Astrocyte of the spinal cord (primary cell): ENCODE results near the gene FRMD3.

ENCODE experiments used
- DNase-seq: peaks from one replicate; pipeline ENCODE4 v3.0.0; 2011; ENCODE audit warnings: low read depth, low spot score
- H3K4me3 ChIP-seq: 2 replicates; pipeline ENCODE4 v1.5.1; 2011; ENCODE audit warnings: low read depth, mild to moderate bottlenecking, low read length, moderate library complexity
- in situ Hi-C: cut with HindIII; loops from 2 replicates; pipeline ENCODE4 v1.10.0; 2017; ENCODE audit warnings: low sequenced_read_pairs
- TF ChIP-seq, protein P1 (sequence below): IDR thresholded peaks from 2 replicates; pipeline ENCODE4 v1.5.1; 2012; ENCODE audit warnings: low read depth, mild to moderate bottlenecking, low read length, inconsistent platforms

FRMD3 gene

GRCh38 chr9:83420486-83420885 is 117.7 kb downstream of the FRMD3 start:
- H3K4me3 ChIP-seq = no peak overlapping the region
- in situ Hi-C loops = no loop called here
- TF ChIP-seq, protein P1, sequence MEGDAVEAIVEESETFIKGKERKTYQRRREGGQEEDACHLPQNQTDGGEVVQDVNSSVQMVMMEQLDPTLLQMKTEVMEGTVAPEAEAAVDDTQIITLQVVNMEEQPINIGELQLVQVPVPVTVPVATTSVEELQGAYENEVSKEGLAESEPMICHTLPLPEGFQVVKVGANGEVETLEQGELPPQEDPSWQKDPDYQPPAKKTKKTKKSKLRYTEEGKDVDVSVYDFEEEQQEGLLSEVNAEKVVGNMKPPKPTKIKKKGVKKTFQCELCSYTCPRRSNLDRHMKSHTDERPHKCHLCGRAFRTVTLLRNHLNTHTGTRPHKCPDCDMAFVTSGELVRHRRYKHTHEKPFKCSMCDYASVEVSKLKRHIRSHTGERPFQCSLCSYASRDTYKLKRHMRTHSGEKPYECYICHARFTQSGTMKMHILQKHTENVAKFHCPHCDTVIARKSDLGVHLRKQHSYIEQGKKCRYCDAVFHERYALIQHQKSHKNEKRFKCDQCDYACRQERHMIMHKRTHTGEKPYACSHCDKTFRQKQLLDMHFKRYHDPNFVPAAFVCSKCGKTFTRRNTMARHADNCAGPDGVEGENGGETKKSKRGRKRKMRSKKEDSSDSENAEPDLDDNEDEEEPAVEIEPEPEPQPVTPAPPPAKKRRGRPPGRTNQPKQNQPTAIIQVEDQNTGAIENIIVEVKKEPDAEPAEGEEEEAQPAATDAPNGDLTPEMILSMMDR = no peak
- DNase-seq = no peak

DNA sequence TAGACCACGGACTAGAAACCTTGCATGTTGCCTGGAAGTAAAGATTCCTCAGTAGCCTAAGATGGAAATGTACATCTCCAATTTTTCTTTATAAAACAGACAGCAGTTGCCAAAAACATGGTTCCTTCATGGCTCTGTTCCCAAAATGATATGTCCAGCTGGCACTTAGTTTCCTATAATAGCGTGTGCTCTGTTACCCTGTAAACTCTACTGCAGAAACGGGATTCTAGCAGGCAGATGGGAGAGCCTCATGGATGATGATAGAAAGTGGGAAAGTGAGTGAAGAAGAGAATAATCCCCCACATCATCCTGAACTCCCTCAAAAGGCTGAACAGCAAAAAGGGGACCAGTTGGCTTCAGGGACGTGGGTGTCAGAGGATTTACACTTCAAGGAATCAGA is 118.2 kb downstream of the FRMD3 start:
- no peak for DNase-seq
- TF ChIP-seq, protein P1 = no peak
- in situ Hi-C loops = no loop called here
- no peak overlapping the region for H3K4me3 ChIP-seq

DNA sequence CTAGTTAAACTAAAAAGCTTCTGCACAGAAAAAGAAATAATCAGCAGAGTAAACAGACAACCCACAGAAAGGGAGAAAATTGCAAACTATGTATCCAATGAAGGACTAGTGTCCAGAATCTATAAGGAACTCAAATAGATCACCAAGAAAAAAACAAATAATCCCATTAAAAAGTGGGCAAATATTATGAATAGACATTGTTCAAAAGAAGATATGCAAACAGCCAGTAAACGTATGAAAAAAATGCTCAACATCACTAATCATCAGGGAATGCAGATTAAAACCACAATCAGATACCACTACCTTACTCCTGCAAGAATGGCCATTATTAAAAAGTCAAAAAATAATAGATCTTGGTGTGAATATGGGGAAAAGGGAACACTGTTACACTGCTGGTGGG is 119.9 kb downstream of the FRMD3 start:
- TF ChIP-seq, protein P1 = no peak
- no peak for DNase-seq
- H3K4me3 ChIP-seq = no peak overlapping the region
- in situ Hi-C loops = no loop called here

DNA sequence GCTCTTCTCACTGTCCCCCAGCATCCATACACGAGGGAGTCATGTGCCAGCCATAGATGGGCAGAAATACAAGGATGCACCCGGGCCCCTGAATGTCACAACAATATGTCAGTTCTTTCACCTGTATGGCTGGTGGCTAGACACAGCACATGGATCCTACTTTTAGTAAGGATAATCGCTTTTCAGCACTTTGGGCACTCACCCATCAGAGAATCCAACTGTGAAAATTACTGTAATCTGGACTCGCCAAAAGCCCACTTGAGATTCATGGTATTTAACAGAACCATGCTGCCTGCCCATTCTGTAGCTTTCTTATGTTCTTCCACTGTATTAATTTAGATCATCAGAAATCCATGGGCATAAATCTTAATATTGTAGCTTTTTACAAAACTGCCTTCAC is 124.8 kb downstream of the FRMD3 start:
- no peak overlapping the region for H3K4me3 ChIP-seq
- no peak for DNase-seq
- in situ Hi-C loops = no loop called here
- TF ChIP-seq, protein P1 = no peak

- no peak overlapping the region for H3K4me3 ChIP-seq
- in situ Hi-C loops = no loop called here
- TF ChIP-seq, protein P1 = no peak
- no peak for DNase-seq
Observed at GRCh38 chr9:83410701-83411100, 127.5 kb downstream of the FRMD3 start.

DNA sequence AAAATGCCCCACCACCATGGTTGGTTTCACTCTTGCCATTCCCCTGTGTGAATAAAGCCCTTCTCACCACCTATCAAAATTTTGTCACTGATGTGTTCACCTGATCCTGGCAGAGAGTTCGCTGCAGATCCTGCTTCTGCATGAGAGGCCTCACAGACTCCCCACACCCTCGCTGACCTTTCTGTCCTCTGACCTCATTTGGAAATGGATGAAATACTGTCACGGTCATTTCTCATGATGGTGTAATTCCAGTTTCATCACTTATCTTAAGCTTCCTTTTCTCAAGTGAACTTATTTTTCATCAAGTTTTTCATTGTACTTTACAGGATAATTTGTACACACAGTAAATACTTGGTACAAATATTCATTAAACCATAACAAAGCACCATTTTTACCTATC is 131.3 kb downstream of the FRMD3 start:
- in situ Hi-C loops = no loop called here
- no peak for DNase-seq
- TF ChIP-seq, protein P1 = no peak
- no peak overlapping the region for H3K4me3 ChIP-seq

- TF ChIP-seq, protein P1 = peak; percentile 10
- no peak overlapping the region for H3K4me3 ChIP-seq
- no peak for DNase-seq
- in situ Hi-C loops = no loop called here
Observed at GRCh38 chr9:83405759-83406158, 132.4 kb downstream of the FRMD3 start.
